DMS153 treated with DMSO at 0.1 percent for 48 hours (cell line): ENCODE results near the gene URB1.

Experiments
- DNase-seq: peaks from one replicate; lab custom pipeline; 2025; ENCODE audit not compliant: unreplicated experiment; lab: John Stamatoyannopoulos, UW

The URB1 gene

GRCh38 chr21:32347351-32347750 lies 45.5 kb downstream of the URB1 start:
- DNase-seq: no peak

- DNase-seq: no peak
These were observed 45.9 kb downstream of the URB1 start for GRCh38 chr21:32346951-32347350.

- no peak for DNase-seq
These were observed 51.7 kb downstream of the URB1 start for GRCh38 chr21:32340863-32341848.

GRCh38 chr21:32338209-32338921 lies 54.4 kb downstream of the URB1 start:
- no peak for DNase-seq

GRCh38 chr21:32337206-32337605 lies 55.6 kb downstream of the URB1 start:
- DNase-seq: no peak

GRCh38 chr21:32336711-32337110 lies 56.1 kb downstream of the URB1 start:
- no peak for DNase-seq

GRCh38 chr21:32335601-32336575 lies 56.9 kb downstream of the URB1 start:
- no peak for DNase-seq

- DNase-seq: no peak
These were observed 57.8 kb downstream of the URB1 start for GRCh38 chr21:32334980-32335531.

GRCh38 chr21:32333953-32334673 lies 58.7 kb downstream of the URB1 start:
- no peak for DNase-seq

- DNase-seq: no peak
These were observed 60.3 kb downstream of the URB1 start for GRCh38 chr21:32332463-32332951.

- no peak for DNase-seq
These were observed 61.1 kb downstream of the URB1 start for GRCh38 chr21:32331444-32332305.

GRCh38 chr21:32330784-32331311 lies 62.0 kb downstream of the URB1 start:
- no peak for DNase-seq

- DNase-seq: no peak
These were observed 63.0 kb downstream of the URB1 start for GRCh38 chr21:32329776-32330175.

- DNase-seq: no peak
These were observed 63.5 kb downstream of the URB1 start for GRCh38 chr21:32329331-32329730.

GRCh38 chr21:32328595-32328994 lies 64.2 kb downstream of the URB1 start:
- no peak for DNase-seq

- no peak for DNase-seq
These were observed 67.1 kb downstream of the URB1 start for GRCh38 chr21:32325706-32326105.

GRCh38 chr21:32322676-32323075 lies 70.1 kb downstream of the URB1 start:
- DNase-seq: no peak

GRCh38 chr21:32322103-32322502 lies 70.7 kb downstream of the URB1 start:
- DNase-seq: no peak

- no peak for DNase-seq
These were observed 71.3 kb downstream of the URB1 start for GRCh38 chr21:32321480-32321879.
